OCI-LY3 (cell line): ENCODE data around the gene CUBN.

Experiments
- H2AFZ ChIP-seq: fragments of 200-600, 300-600 bp; shearing (Covaris generic); 2 replicates; pipeline ENCODE4 v1.6.0; 2014; ENCODE audit warnings: antibody characterized with exemption, low read depth, low read length
- H3K27ac ChIP-seq: fragments of 200-600, 300-600 bp; sonication (generic); 2 replicates; pipeline ENCODE4 v1.5.1; 2014; ENCODE audit warnings: mild to moderate bottlenecking, low read length, moderate library complexity, mixed read lengths
- H3K27me3 ChIP-seq: fragments of 200-600, 300-600 bp; sonication (generic); 2 replicates; pipeline ENCODE4 v1.6.1; 2014; ENCODE audit warnings: low read depth, low read length, mixed read lengths
- H3K36me3 ChIP-seq: fragments of 200-600, 300-600 bp; sonication (generic); replicated peaks from 2 replicates; pipeline ENCODE3; 2014; ENCODE audit warnings: low read depth, low read length, mixed read lengths
- H3K4me1 ChIP-seq: fragments of 300-600, 200-600 bp; sonication (generic); 2 replicates; pipeline ENCODE4 v1.6.1; 2014; ENCODE audit warnings: low read length, mixed read lengths
- H3K4me2 ChIP-seq: fragments of 200-600, 300-600 bp; sonication (generic); 2 replicates; pipeline ENCODE4 v1.6.1; 2014; ENCODE audit warnings: low read length, mixed read lengths
- H3K4me3 ChIP-seq: fragments of 300-600, 200-600 bp; sonication (generic); 2 replicates; pipeline ENCODE4 v1.5.1; 2014; ENCODE audit warnings: antibody characterized with exemption, mild to moderate bottlenecking, low read length, moderate library complexity
- H3K79me2 ChIP-seq: fragments of 300-600, 200-600 bp; shearing (Covaris generic); 2 replicates; pipeline ENCODE4 v1.6.1; 2014; ENCODE audit warnings: mild to moderate bottlenecking, low read length, mixed read lengths
- H3K9ac ChIP-seq: fragments of 300-600, 200-600 bp; shearing (Covaris generic); 2 replicates; pipeline ENCODE4 v1.6.0; 2014; ENCODE audit warnings: mild to moderate bottlenecking, low read length, moderate library complexity
- H3K9me3 ChIP-seq: fragments of 200-600, 300-600 bp; shearing (Covaris generic); 2 replicates; pipeline ENCODE4 v1.6.1; 2014; ENCODE audit warnings: low read length, mixed read lengths; ENCODE audit not compliant: insufficient read depth
- H4K20me1 ChIP-seq: fragments of 200-600, 300-600 bp; sonication (generic); 2 replicates; pipeline ENCODE4 v1.6.1; 2016; ENCODE audit warnings: low read length, mixed read lengths; ENCODE audit not compliant: insufficient read depth
- EZH2phosphoT487 ChIP-seq: fragments of 200-600 bp; shearing (Covaris generic); IDR thresholded peaks from 2 replicates; pipeline ENCODE4 v1.6.1; 2018; ENCODE audit warnings: antibody characterized with exemption, mixed run types, low read depth
- TF ChIP-seq, protein P1 (sequence below): fragments of 200-600, 300-600 bp; sonication (generic); IDR thresholded peaks from 2 replicates; pipeline ENCODE4 v1.5.1; 2014; ENCODE audit warnings: antibody characterized with exemption, low read length, low read depth

CUBN gene

DNA sequence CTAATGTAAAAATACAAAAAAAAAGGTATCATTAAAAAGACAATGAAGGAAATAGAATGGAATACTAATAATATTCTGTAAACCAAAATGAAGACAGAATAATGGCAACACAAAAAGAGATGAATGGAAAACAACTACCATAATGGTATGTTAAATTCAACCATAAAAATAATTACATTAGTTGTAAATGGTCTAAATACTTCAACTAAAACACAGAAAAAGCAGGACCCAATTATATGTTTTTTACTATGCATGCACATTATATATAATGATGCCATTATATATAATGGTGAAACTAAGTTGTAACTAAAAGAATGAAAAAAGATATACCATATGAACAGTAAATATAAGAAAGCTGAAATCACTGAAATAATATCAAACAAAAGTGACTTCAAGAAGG, 76.5 kb downstream of the CUBN start:
- Histone ChIP-seq H3K4me3 (no peak overlapping the region), H4K20me1 (no peaks in the 10 kb centered on the region), H3K4me2 (no peak overlapping the region), H3K36me3 (no peaks in the 10 kb centered on the region), H2AFZ (no peak overlapping the region), H3K27ac (no peak overlapping the region), H3K4me1 (no peaks in the 10 kb centered on the region), H3K9ac (no peak overlapping the region), H3K79me2 (no peaks in the 10 kb centered on the region), H3K9me3 (no peaks in the 10 kb centered on the region), H3K27me3 (no peaks in the 10 kb centered on the region)
- no peak for TF ChIP-seq EZH2phosphoT487
- TF ChIP-seq, protein P1, sequence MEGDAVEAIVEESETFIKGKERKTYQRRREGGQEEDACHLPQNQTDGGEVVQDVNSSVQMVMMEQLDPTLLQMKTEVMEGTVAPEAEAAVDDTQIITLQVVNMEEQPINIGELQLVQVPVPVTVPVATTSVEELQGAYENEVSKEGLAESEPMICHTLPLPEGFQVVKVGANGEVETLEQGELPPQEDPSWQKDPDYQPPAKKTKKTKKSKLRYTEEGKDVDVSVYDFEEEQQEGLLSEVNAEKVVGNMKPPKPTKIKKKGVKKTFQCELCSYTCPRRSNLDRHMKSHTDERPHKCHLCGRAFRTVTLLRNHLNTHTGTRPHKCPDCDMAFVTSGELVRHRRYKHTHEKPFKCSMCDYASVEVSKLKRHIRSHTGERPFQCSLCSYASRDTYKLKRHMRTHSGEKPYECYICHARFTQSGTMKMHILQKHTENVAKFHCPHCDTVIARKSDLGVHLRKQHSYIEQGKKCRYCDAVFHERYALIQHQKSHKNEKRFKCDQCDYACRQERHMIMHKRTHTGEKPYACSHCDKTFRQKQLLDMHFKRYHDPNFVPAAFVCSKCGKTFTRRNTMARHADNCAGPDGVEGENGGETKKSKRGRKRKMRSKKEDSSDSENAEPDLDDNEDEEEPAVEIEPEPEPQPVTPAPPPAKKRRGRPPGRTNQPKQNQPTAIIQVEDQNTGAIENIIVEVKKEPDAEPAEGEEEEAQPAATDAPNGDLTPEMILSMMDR = no peak

DNA sequence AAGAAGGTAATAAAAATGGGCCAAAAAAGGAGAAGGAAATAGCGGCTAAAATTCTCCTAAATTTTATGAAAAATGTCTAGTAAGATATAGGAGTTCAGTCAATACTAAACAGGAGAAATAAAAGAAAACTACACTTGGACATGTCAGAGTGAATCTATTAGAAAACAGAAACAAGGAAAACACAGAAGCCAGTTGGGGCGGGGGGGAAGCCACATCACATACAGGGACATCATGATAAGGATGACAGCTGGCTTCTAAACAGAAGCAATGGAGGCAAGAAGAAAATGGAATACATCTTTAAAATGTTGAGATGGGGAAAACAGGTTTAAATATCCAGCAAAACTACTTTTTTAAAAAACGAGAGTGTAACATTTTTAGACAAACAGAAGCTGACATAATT, 77.8 kb downstream of the CUBN start:
- H3K9ac ChIP-seq = no peak overlapping the region
- H4K20me1 ChIP-seq = no peaks in the 10 kb centered on the region
- H3K9me3 ChIP-seq = no peaks in the 10 kb centered on the region
- H3K27ac ChIP-seq = no peak overlapping the region
- no peaks in the 10 kb centered on the region for H3K36me3 ChIP-seq
- no peak overlapping the region for H3K4me2 ChIP-seq
- H2AFZ ChIP-seq = no peak overlapping the region
- no peaks in the 10 kb centered on the region for H3K4me1 ChIP-seq
- H3K27me3 ChIP-seq = no peaks in the 10 kb centered on the region
- TF ChIP-seq, protein P1 = no peak
- no peak for TF ChIP-seq EZH2phosphoT487
- H3K4me3 ChIP-seq = no peak overlapping the region
- H3K79me2 ChIP-seq = no peaks in the 10 kb centered on the region

DNA sequence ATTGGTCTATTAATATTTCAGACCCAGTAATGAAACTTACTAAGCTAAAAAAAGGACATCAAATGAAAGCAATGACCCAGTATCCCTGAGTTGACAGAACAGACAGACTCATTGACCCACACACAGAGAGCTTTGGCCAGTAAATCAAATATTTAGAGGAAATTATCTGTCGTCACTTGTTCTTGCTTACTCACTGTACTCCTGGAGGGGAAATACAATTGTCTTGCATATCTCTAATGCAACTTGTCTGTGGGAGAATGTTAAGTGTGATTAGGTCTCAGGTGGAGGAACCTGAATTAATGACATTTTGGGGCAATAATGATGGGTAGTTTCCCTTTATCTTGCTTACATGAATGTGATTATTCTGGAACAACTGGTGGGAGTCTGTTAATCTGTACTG, 80.4 kb downstream of the CUBN start:
- H3K4me3 ChIP-seq = no peak overlapping the region
- no peaks in the 10 kb centered on the region for H3K4me1 ChIP-seq
- no peak overlapping the region for H2AFZ ChIP-seq
- H3K9ac ChIP-seq = no peak overlapping the region
- H3K79me2 ChIP-seq = no peaks in the 10 kb centered on the region
- TF ChIP-seq, protein P1 = no peak
- no peak for TF ChIP-seq EZH2phosphoT487
- no peaks in the 10 kb centered on the region for H3K9me3 ChIP-seq
- no peak overlapping the region for H3K27ac ChIP-seq
- no peaks in the 10 kb centered on the region for H3K27me3 ChIP-seq
- H4K20me1 ChIP-seq = no peaks in the 10 kb centered on the region
- H3K4me2 ChIP-seq = no peak overlapping the region
- no peaks in the 10 kb centered on the region for H3K36me3 ChIP-seq

DNA sequence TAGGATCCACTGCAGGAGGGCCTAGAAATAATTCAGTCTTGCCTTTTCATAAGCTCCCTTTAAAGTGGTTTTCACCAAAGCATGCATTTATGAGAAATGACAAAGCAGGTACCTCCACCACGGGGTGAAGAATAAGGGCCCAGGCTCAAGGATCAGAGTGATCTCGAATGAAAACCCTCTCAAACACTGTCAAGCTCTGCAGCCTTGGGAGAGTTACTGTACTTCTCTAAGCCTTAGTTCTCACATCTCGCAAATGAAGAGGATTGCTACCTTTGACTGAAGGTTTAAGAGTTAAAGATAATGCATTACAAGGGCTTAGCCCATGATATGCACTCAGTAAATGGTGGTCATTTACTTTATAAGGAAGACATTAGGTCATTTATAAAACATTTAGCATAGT, 81.7 kb downstream of the CUBN start:
- no peaks in the 10 kb centered on the region for H3K79me2 ChIP-seq
- no peaks in the 10 kb centered on the region for H3K9me3 ChIP-seq
- H3K36me3 ChIP-seq = no peaks in the 10 kb centered on the region
- H3K9ac ChIP-seq = no peak overlapping the region
- H3K4me3 ChIP-seq = no peak overlapping the region
- H2AFZ ChIP-seq = no peak overlapping the region
- TF ChIP-seq, protein P1 = no peak
- TF ChIP-seq EZH2phosphoT487 = no peak
- no peaks in the 10 kb centered on the region for H4K20me1 ChIP-seq
- no peaks in the 10 kb centered on the region for H3K27me3 ChIP-seq
- no peaks in the 10 kb centered on the region for H3K4me1 ChIP-seq
- no peak overlapping the region for H3K4me2 ChIP-seq
- H3K27ac ChIP-seq = no peak overlapping the region
